SK-N-SH (cell line): ENCODE data around the gene PLAA. TPM values are rescaled to one million over a fixed set of nuclear protein-coding genes. Genes with fewer than 3 reads are reported as not detected.

Source experiments
- CTCF ChIA-PET: fragments of 300-600, 350-600 bp; formaldehyde crosslinking; extraction: SDS; loops from one replicate; lab custom pipeline; 2021; lab: Yijun Ruan, JAX
- POLR2A ChIA-PET: fragments of 350-600 bp; sonication (Branson Sonifier 250); formaldehyde crosslinking; extraction: SDS; loops from one replicate; lab custom pipeline; 2020; ENCODE audit warnings: antibody characterized with exemption, inconsistent platforms; lab: Yijun Ruan, JAX
- DNase-seq: peaks from one replicate; pipeline ENCODE4 v3.0.0; 2012
- H2AFZ ChIP-seq: fragments of 200-600 bp; sonication (generic); 2 replicates; pipeline ENCODE4 v1.8.1; 2016; ENCODE audit warnings: antibody characterized with exemption, mild to moderate bottlenecking, low read depth
- H3F3A ChIP-seq: fragments of 200-600 bp; sonication (generic); replicated peaks from 2 replicates; pipeline ENCODE3; 2016; ENCODE audit warnings: antibody characterized with exemption, mild to moderate bottlenecking; ENCODE audit not compliant: insufficient read depth
- H3K27ac ChIP-seq, 2 experiments: fragments of 200-500 bp in 1 of 2; fragments of 200-600 bp in 1 of 2; sonication (Bioruptor generic) in 1 of 2; sonication (generic), shearing (Covaris generic) in 1 of 2; 2 replicates each; pipeline versions ENCODE4 v1.5.1 to v1.6.1; 2014 to 2016; ENCODE audit warnings: low read depth in 2 of 2, inconsistent platforms in 1 of 2, low read length in 1 of 2, mild to moderate bottlenecking in 1 of 2, mixed read lengths in 1 of 2
- H3K27me3 ChIP-seq: fragments of 200-600 bp; sonication (generic), shearing (Covaris generic); 2 replicates; pipeline ENCODE4 v1.6.1; 2016; ENCODE audit warnings: mixed run types; ENCODE audit not compliant: insufficient read depth
- H3K36me3 ChIP-seq, 2 experiments: fragments of 200-500 bp in 1 of 2; fragments of 200-600 bp in 1 of 2; sonication (Bioruptor generic) in 1 of 2; sonication (generic) in 1 of 2; replicated peaks in 1 of 2; 2 replicates each; pipeline versions ENCODE3 to v1.5.1; 2014 to 2016; ENCODE audit warnings: low read length in 1 of 2, mild to moderate bottlenecking in 1 of 2; ENCODE audit not compliant: insufficient read depth in 2 of 2, control insufficient read depth in 1 of 2
- H3K4me1 ChIP-seq, 2 experiments: fragments of 200-500 bp in 1 of 2; fragments of 200-600 bp in 1 of 2; sonication (Bioruptor generic) in 1 of 2; sonication (generic), shearing (Covaris generic) in 1 of 2; 2 replicates each; pipeline versions ENCODE4 v1.5.1 to v1.6.1; 2014 to 2016; ENCODE audit warnings: low read depth in 1 of 2, low read length in 1 of 2, mixed run types in 1 of 2; ENCODE audit not compliant: insufficient read depth in 2 of 2, control insufficient read depth in 1 of 2
- H3K4me2 ChIP-seq: fragments of 200-600 bp; sonication (generic), shearing (Covaris generic); 2 replicates; pipeline ENCODE4 v1.6.1; 2017; ENCODE audit warnings: mixed run types
- H3K4me3 ChIP-seq, 2 experiments: fragments of 200-500 bp in 1 of 2; fragments of 200-600 bp in 1 of 2; sonication (Bioruptor generic) in 1 of 2; sonication (generic), shearing (Covaris generic) in 1 of 2; 2 replicates each; pipeline versions ENCODE4 v1.5.1 to v1.8.1; 2014 to 2016; ENCODE audit warnings: low read depth in 2 of 2, inconsistent platforms in 1 of 2, low read length in 1 of 2, mild to moderate bottlenecking in 1 of 2, mixed read lengths in 1 of 2, moderate library complexity in 1 of 2
- H3K79me2 ChIP-seq: fragments of 200-600 bp; sonication (generic); 2 replicates; pipeline ENCODE4 v1.8.1; 2017; ENCODE audit warnings: mild to moderate bottlenecking; ENCODE audit not compliant: insufficient read depth
- H3K9ac ChIP-seq: fragments of 200-600 bp; sonication (generic); 2 replicates; pipeline ENCODE4 v1.6.1; 2017; ENCODE audit warnings: mixed run types
- H3K9me2 ChIP-seq: fragments of 200-600 bp; sonication (generic); 2 replicates; pipeline ENCODE4 v1.6.1; 2017; ENCODE audit warnings: mixed run types
- H3K9me3 ChIP-seq: fragments of 200-600 bp; sonication (generic); 2 replicates; pipeline ENCODE4 v1.6.1; 2017; ENCODE audit warnings: mixed run types, mild to moderate bottlenecking, moderate library complexity
- H4K20me1 ChIP-seq: fragments of 200-600 bp; sonication (generic); 2 replicates; pipeline ENCODE4 v1.6.1; 2017; ENCODE audit warnings: mild to moderate bottlenecking, mixed run types; ENCODE audit not compliant: insufficient read depth
- FOXJ3 ChIP-seq: sonication (generic); formaldehyde crosslinking; IDR thresholded peaks from 2 replicates; pipeline ENCODE4 v1.5.1; 2020; ENCODE audit warnings: mild to moderate bottlenecking, missing genetic modification reagents
- FOXM1 ChIP-seq: IDR thresholded peaks from 2 replicates; pipeline ENCODE4 v1.4.0; 2012; ENCODE audit warnings: low read depth, mild to moderate bottlenecking
- GABPA ChIP-seq: IDR thresholded peaks from 2 replicates; pipeline ENCODE4 v1.4.0; 2012; ENCODE audit warnings: low read depth, mild to moderate bottlenecking
- GATA2 ChIP-seq: sonication (generic); formaldehyde crosslinking; IDR thresholded peaks from 2 replicates; pipeline ENCODE4 v1.5.0; 2020; ENCODE audit warnings: mild to moderate bottlenecking, missing genetic modification reagents
- MXI1 ChIP-seq: IDR thresholded peaks from 2 replicates; pipeline ENCODE4 v1.6.1; 2012; ENCODE audit warnings: mild to moderate bottlenecking, low read depth, low read length, improper control_type of control experiment
- NFIC ChIP-seq: IDR thresholded peaks from 2 replicates; pipeline ENCODE4 v1.4.0; 2012; ENCODE audit warnings: borderline replicate concordance
- NRF1 ChIP-seq: IDR thresholded peaks from 2 replicates; pipeline ENCODE4 v1.6.1; 2012; ENCODE audit warnings: low read depth, mild to moderate bottlenecking, low read length
- RFX5 ChIP-seq: IDR thresholded peaks from 2 replicates; pipeline ENCODE4 v1.6.1; 2012; ENCODE audit warnings: mild to moderate bottlenecking, improper control_type of control experiment, low read length
- SIN3A ChIP-seq: IDR thresholded peaks from 2 replicates; pipeline ENCODE4 v1.6.1; 2012; ENCODE audit warnings: low read depth, mild to moderate bottlenecking, low read length, moderate library complexity, borderline replicate concordance
- SMC3 ChIP-seq: IDR thresholded peaks from 2 replicates; pipeline ENCODE4 v1.6.1; 2012; ENCODE audit warnings: low read depth, low read length, improper control_type of control experiment
- TCF12 ChIP-seq: IDR thresholded peaks from 2 replicates; pipeline ENCODE4 v1.4.0; 2012
- TEAD4 ChIP-seq: IDR thresholded peaks from 2 replicates; pipeline ENCODE4 v1.4.0; 2012; ENCODE audit warnings: mild to moderate bottlenecking, borderline replicate concordance; ENCODE audit not compliant: insufficient read depth
- WGBS: methylation state at CpG from one replicate; pipeline ENCODE4 v1.1.6; 2017; ENCODE audit warnings: low lambda C conversion rate; 5-methylcytosine and 5-hydroxymethylcytosine counted together
- polyA plus RNA-seq, 3 experiments: library from polyadenylated mRNA; depleted of rRNA; stranded (reverse); fragments of >200 nt; gene quantifications; 2 replicates each; pipeline ENCODE4 v1.2.3, GENCODE V29; 2012
- TF ChIP-seq, protein P1 (sequence below): fragments of 150-350 bp; IDR thresholded peaks from 2 replicates; pipeline ENCODE4 v1.6.1; 2017; ENCODE audit warnings: antibody characterized with exemption, low read length, low read depth, borderline replicate concordance
- TF ChIP-seq, protein P2 (sequence below): IDR thresholded peaks from 2 replicates; pipeline ENCODE4; 2012
- TF ChIP-seq, protein P3 (sequence below): IDR thresholded peaks from 2 replicates; pipeline ENCODE4 v1.4.0; 2012; ENCODE audit warnings: low read depth, borderline replicate concordance
- TF ChIP-seq, protein P4 (sequence below): IDR thresholded peaks from 2 replicates; pipeline ENCODE4 v1.4.0; 2012; ENCODE audit warnings: low read depth
- TF ChIP-seq, protein P5 (sequence below): IDR thresholded peaks from 2 replicates; pipeline ENCODE4 v1.6.1; 2012; ENCODE audit warnings: mild to moderate bottlenecking, low read depth, low read length, moderate library complexity

The PLAA gene
- polyA plus RNA-seq, 1 of the 3 experiments (the other 2 are of a cell fraction), result 14.0 TPM

DNA sequence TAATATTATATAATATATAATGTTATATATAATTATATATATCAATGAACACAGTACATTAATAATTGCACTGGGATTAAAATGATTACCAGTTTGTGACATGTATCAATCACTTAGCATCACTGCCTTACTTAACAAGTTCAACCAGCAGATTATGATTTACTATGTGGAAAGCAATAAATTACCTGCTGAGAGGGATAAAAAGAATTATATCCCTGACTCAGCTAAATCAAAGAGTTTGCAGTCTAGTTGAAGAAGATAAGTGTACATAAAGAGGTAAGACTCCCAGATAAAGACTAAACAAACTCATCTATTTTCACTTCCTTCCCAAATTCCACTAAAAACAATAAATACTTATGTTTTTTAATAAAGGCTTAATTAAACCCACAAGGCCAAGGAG, 11.2 kb downstream of the PLAA start (continued):
- TF ChIP-seq, protein P1, sequence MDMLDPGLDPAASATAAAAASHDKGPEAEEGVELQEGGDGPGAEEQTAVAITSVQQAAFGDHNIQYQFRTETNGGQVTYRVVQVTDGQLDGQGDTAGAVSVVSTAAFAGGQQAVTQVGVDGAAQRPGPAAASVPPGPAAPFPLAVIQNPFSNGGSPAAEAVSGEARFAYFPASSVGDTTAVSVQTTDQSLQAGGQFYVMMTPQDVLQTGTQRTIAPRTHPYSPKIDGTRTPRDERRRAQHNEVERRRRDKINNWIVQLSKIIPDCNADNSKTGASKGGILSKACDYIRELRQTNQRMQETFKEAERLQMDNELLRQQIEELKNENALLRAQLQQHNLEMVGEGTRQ, result no peak
- TF ChIP-seq RFX5 (no peak), GABPA (no peak), TEAD4 (no peak)
- TF ChIP-seq, protein P2, sequence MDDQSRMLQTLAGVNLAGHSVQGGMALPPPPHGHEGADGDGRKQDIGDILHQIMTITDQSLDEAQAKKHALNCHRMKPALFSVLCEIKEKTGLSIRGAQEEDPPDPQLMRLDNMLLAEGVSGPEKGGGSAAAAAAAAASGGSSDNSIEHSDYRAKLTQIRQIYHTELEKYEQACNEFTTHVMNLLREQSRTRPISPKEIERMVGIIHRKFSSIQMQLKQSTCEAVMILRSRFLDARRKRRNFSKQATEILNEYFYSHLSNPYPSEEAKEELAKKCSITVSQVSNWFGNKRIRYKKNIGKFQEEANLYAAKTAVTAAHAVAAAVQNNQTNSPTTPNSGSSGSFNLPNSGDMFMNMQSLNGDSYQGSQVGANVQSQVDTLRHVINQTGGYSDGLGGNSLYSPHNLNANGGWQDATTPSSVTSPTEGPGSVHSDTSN, result no peak
- TF ChIP-seq, protein P3, sequence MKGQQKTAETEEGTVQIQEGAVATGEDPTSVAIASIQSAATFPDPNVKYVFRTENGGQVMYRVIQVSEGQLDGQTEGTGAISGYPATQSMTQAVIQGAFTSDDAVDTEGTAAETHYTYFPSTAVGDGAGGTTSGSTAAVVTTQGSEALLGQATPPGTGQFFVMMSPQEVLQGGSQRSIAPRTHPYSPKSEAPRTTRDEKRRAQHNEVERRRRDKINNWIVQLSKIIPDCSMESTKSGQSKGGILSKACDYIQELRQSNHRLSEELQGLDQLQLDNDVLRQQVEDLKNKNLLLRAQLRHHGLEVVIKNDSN, result no peak

DNA sequence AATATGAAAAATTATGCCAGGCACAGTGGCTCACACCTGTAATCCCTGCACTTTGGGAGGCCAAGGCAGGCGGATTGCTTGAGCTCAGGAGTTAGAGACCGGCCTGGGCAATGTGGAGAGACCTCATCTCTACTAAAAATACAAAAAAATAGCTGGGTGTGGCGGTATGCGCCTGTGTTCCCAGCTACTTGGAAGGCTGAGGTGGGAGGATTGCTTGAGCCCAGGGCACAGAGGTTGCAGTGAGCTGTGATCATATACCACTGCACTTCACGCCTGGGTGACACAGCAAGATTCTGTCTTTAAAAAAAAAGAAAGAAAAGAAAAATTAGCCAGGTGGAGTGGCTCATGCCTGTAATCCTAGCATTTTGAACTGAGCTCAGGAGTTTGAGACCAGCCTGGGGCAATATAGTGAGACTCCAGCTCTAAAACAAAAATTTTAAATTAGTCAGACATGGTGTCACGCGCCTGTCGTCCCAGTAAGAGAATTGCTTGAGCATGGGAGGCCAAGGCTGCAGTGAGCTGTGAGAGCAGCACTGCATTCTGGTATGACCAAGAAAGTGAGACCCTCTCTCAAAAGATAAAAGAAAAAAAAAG, 18.0 kb downstream of the PLAA start:
- Histone ChIP-seq H3K9me2 (no peaks in the 10 kb centered on the region), H3K9me3 (no peaks in the 10 kb centered on the region), H4K20me1 (no peaks in the 10 kb centered on the region), H3F3A (no peaks in the 10 kb centered on the region), H3K27me3 (no peaks in the 10 kb centered on the region), H3K36me3 (peaks cover 39 to 64% of the 10 kb centered on the region in 2 experiments), H3K4me1 (no peaks in the 10 kb centered on the region), H3K4me2 (no peak overlapping the region), H2AFZ (no peak overlapping the region), H3K4me3 (no peak overlapping the region), H3K9ac (no peak overlapping the region), H3K27ac (no peak overlapping the region), H3K79me2 (peaks cover 54% of the 10 kb centered on the region)
- ChIA-PET POLR2A (interaction anchor here (1.1 kb wide), 1 partner anchor 18 kb away, joined by 3 read pairs; the partner anchor contains the start of gene PLAA), CTCF (interaction anchor here (1.7 kb wide), 1 partner anchor 11 kb away, joined by 4 read pairs; no protein-coding TSS in a partner anchor)
- no peak for TF ChIP-seq SIN3A
- TF ChIP-seq MXI1, result no peak
- TF ChIP-seq, protein P1, result no peak
- TF ChIP-seq TCF12, result no peak
- no peak for TF ChIP-seq FOXJ3 (CRISPR knock-in tag)
- TF ChIP-seq, protein P3, result no peak
- no peak for TF ChIP-seq SMC3
- TF ChIP-seq NRF1, result no peak
- no peak for TF ChIP-seq TEAD4
- TF ChIP-seq, protein P4, sequence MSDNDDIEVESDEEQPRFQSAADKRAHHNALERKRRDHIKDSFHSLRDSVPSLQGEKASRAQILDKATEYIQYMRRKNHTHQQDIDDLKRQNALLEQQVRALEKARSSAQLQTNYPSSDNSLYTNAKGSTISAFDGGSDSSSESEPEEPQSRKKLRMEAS, result no peak
- no peak for TF ChIP-seq GATA2 (CRISPR knock-in tag)
- no peak for TF ChIP-seq NFIC
- TF ChIP-seq, protein P5, sequence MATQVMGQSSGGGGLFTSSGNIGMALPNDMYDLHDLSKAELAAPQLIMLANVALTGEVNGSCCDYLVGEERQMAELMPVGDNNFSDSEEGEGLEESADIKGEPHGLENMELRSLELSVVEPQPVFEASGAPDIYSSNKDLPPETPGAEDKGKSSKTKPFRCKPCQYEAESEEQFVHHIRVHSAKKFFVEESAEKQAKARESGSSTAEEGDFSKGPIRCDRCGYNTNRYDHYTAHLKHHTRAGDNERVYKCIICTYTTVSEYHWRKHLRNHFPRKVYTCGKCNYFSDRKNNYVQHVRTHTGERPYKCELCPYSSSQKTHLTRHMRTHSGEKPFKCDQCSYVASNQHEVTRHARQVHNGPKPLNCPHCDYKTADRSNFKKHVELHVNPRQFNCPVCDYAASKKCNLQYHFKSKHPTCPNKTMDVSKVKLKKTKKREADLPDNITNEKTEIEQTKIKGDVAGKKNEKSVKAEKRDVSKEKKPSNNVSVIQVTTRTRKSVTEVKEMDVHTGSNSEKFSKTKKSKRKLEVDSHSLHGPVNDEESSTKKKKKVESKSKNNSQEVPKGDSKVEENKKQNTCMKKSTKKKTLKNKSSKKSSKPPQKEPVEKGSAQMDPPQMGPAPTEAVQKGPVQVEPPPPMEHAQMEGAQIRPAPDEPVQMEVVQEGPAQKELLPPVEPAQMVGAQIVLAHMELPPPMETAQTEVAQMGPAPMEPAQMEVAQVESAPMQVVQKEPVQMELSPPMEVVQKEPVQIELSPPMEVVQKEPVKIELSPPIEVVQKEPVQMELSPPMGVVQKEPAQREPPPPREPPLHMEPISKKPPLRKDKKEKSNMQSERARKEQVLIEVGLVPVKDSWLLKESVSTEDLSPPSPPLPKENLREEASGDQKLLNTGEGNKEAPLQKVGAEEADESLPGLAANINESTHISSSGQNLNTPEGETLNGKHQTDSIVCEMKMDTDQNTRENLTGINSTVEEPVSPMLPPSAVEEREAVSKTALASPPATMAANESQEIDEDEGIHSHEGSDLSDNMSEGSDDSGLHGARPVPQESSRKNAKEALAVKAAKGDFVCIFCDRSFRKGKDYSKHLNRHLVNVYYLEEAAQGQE, result no peak
- TF ChIP-seq FOXM1, result no peak
- WGBS, result 98% methylated on average over 8 of the region's 8 CpGs
- no peak for DNase-seq
